Lung (tissue), 12 donors: Measurements from ENCODE around the gene AGER. TPM values are rescaled to one million over a fixed set of nuclear protein-coding genes. Genes with fewer than 3 reads are reported as not detected.

Source experiments
- ATAC-seq: fragments of 200-7000 bp; cut with Tn5 transposase; one replicate; pipeline ENCODE4 v1.9.1; 2020; ENCODE audit warnings: moderate number of reproducible peaks; ENCODE audit not compliant: insufficient read depth, low FRiP score
- DNase-seq, 3 donors: peaks; one replicate each; pipeline ENCODE4 v3.0.0-alpha.2; 2013 to 2017
- H3K27ac ChIP-seq, 2 donors: one replicate each; pipeline ENCODE4 v1.5.1; 2013; ENCODE audit warnings: mild to moderate bottlenecking in 2 of 2, moderate library complexity in 2 of 2, control low read depth in 1 of 2, inconsistent platforms in 1 of 2, low read depth in 1 of 2, low read length in 1 of 2
- H3K27me3 ChIP-seq, 3 donors: one replicate each; pipeline ENCODE4 v1.5.1; 2013; ENCODE audit warnings: low read length in 2 of 3; ENCODE audit not compliant: control insufficient read depth in 3 of 3, insufficient read depth in 3 of 3
- H3K36me3 ChIP-seq, 4 donors: one replicate each; pipeline ENCODE4 v1.5.1; 2013; ENCODE audit warnings: low read length in 4 of 4, mild to moderate bottlenecking in 1 of 4, moderate library complexity in 1 of 4; ENCODE audit not compliant: control insufficient read depth in 4 of 4, insufficient read depth in 4 of 4
- H3K4me1 ChIP-seq, 5 donors: one replicate each; pipeline ENCODE4 v1.5.1; 2013; ENCODE audit warnings: low read length in 5 of 5, mild to moderate bottlenecking in 2 of 5, moderate library complexity in 1 of 5; ENCODE audit not compliant: control insufficient read depth in 5 of 5, insufficient read depth in 5 of 5
- H3K4me3 ChIP-seq: one replicate; pipeline ENCODE4 v1.5.1; 2013; ENCODE audit warnings: mild to moderate bottlenecking, control low read depth, moderate library complexity
- H3K9ac ChIP-seq, 2 donors: one replicate each; pipeline ENCODE4 v1.5.1; 2013; ENCODE audit warnings: low read length in 2 of 2, control low read depth in 1 of 2; ENCODE audit not compliant: insufficient read depth in 1 of 2
- H3K9me3 ChIP-seq, 4 donors: one replicate each; pipeline ENCODE4 v1.5.1; 2013; ENCODE audit warnings: low read length in 3 of 4, mild to moderate bottlenecking in 1 of 4, moderate library complexity in 1 of 4; ENCODE audit not compliant: control insufficient read depth in 4 of 4, insufficient read depth in 3 of 4
- WGBS, 2 donors: extraction: QIAGEN DNeasy Blood & Tissue Kit; methylation state at CpG; one replicate each; pipeline ENCODE4 v1.1.7; 2013; 5-methylcytosine and 5-hydroxymethylcytosine counted together
- polyA plus RNA-seq, 2 donors: library from polyadenylated mRNA; stranded (reverse); fragments of 200-250 nt; gene quantifications; one replicate each; pipeline ENCODE4 v1.2.1, GENCODE V29; 2013
- total RNA-seq, 2 donors: library from RNA; depleted of rRNA in 1 of 2; stranded (reverse); fragments of >200 nt in 1 of 2; gene quantifications; one replicate each; pipeline ENCODE4 v1.2.1, GENCODE V29; 2014 to 2021
- TF ChIP-seq, protein P1 (sequence below): IDR thresholded peaks from 2 replicates; pipeline ENCODE4 v1.5.1; 2012; ENCODE audit warnings: mild to moderate bottlenecking; ENCODE audit errors: control extremely low read depth, extremely low read depth
- donor health status: control.
- donor health status: control.
- donor health status: Bipolar disorder and iron deficiency.
- donor health status: healthy.
- donor health status: DM: yes; HTN: yes; CAD: no.

AGER gene
- total and polyA plus RNA-seq, 4 donors, result 178 to 1,487 (median 347) TPM

DNA sequence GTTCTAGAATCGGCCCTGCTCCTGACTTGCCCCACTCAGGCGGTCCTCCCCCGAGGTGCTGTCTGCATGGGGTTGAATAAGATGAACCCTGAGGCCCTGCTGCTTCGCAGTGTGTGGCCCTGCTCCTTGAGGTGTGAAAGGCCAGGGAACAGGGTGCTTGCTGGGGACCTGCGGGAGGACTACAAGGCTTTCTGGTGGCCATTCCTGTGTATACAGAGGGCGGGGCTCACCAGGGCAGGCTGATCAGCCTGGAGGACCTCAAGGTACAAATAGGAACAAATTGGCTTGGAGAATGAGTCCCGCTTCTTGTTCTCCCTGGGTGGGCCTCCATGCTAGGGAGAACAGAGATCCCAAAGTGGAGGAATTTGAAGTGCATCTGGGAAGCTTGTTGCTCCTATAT is 34.1 kb upstream of the AGER start:
- Histone ChIP-seq H3K27ac (no peak overlapping the region), H3K36me3 (peaks cover 0 to 6% (median 0%) of the 10 kb centered on the region in 4 donors), H3K9me3 (no peaks in the 10 kb centered on the region), H3K4me1 (peaks cover 0 to 7% (median 0%) of the 10 kb centered on the region in 5 donors), H3K27me3 (no peaks in the 10 kb centered on the region), H3K9ac (no peak overlapping the region), H3K4me3 (no peak overlapping the region)
- no peak for DNase-seq
- ATAC-seq, result no peak
- 82 to 86% methylated on average over 7 of the region's 7 CpGs for WGBS, 2 donors
- TF ChIP-seq, protein P1, sequence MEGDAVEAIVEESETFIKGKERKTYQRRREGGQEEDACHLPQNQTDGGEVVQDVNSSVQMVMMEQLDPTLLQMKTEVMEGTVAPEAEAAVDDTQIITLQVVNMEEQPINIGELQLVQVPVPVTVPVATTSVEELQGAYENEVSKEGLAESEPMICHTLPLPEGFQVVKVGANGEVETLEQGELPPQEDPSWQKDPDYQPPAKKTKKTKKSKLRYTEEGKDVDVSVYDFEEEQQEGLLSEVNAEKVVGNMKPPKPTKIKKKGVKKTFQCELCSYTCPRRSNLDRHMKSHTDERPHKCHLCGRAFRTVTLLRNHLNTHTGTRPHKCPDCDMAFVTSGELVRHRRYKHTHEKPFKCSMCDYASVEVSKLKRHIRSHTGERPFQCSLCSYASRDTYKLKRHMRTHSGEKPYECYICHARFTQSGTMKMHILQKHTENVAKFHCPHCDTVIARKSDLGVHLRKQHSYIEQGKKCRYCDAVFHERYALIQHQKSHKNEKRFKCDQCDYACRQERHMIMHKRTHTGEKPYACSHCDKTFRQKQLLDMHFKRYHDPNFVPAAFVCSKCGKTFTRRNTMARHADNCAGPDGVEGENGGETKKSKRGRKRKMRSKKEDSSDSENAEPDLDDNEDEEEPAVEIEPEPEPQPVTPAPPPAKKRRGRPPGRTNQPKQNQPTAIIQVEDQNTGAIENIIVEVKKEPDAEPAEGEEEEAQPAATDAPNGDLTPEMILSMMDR, result no peak

DNA sequence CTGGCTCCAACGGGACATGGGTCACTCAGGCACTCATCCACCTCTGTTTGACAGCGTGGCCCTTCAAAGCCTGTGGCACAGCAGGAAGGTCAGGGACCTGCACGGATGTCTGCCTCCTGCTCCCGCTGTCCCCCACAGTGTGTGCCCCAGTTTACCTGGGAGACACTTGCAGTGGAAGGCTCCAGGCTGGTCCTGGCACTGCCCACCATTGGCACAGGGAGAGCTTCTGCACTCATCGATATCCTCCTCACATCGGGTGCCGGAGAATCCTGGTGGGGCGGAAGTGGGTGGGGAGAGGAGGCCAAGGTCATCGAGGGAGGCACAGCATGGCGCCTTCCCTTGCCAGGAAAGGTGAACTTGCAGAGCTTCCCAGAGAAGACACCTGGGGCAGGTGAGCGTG is 32.9 kb upstream of the AGER start:
- ATAC-seq (no peak), DNase-seq (no peak)
- 87 to 95% methylated on average over 11 of the region's 11 CpGs for WGBS, 2 donors

DNA sequence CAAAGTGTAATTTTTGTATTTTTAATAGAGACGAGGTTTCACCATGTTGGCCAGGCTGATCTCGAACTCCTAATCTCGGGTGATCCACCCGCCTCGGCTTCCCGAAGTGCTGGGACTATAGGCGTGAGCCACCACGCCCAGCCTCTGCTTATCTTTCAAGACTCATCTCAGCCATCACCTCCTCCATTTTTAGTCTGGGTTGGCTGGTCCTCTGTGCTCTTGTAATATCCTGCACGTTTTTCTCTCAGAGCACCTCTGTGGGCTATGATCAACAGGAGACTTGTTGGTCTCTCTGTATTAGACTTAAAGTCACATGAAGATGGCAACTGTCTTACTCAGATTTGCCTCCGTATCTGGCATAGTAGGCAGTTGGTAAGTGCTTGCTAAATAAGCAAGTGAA is 32.2 kb upstream of the AGER start:
- H3K4me3 ChIP-seq, result no peak overlapping the region
- 86 to 89% methylated on average over 10 of the region's 10 CpGs for WGBS, 2 donors
- DNase-seq, result no peak
- TF ChIP-seq, protein P1, result no peak
- no peak overlapping the region for H3K27ac ChIP-seq
- no peaks in the 10 kb centered on the region for H3K27me3 ChIP-seq
- peaks cover 0 to 2% (median 0%) of the 10 kb centered on the region in 5 donors for H3K4me1 ChIP-seq
- no peak overlapping the region for H3K9ac ChIP-seq
- ATAC-seq, result no peak
- H3K9me3 ChIP-seq, result no peaks in the 10 kb centered on the region
- H3K36me3 ChIP-seq, result peaks cover 0 to 4% (median 0%) of the 10 kb centered on the region in 4 donors

More for the DNA sequence above, 32.9 kb upstream of the AGER start:
- H3K36me3 ChIP-seq, result peaks cover 0 to 6% (median 0%) of the 10 kb centered on the region in 4 donors
- H3K27me3 ChIP-seq, result no peaks in the 10 kb centered on the region
- no peak overlapping the region for H3K27ac ChIP-seq
- no peak overlapping the region for H3K9ac ChIP-seq
- H3K4me3 ChIP-seq, result no peak overlapping the region
- H3K9me3 ChIP-seq, result no peaks in the 10 kb centered on the region
- H3K4me1 ChIP-seq, result peaks cover 0 to 4% (median 0%) of the 10 kb centered on the region in 5 donors
- TF ChIP-seq, protein P1, result no peak

DNA sequence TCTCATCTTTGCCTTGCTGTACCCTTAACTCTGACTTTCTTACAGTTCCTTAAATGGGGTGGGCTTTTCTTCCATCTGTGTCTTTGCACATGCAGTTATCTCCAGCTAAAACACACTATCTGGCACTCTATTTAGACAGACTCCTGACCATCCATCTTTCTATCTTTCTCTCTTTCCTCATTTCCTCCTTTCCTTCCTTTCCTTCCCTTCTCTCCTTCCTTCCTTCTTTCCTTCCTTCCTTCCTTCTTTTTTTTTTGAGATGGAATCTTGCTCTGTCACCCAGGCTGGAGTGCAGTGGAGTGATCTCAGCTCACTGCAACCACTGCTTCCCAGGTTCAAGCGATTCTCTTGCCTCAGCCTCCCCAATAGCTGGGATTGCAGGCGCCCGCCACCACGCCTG is 31.6 kb upstream of the AGER start:
- 96 to 97% methylated on average over 4 of the region's 4 CpGs for WGBS, 2 donors
- no peak overlapping the region for H3K27ac ChIP-seq
- peaks cover 0 to 2% (median 0%) of the 10 kb centered on the region in 4 donors for H3K36me3 ChIP-seq
- no peak overlapping the region for H3K4me3 ChIP-seq
- TF ChIP-seq, protein P1, result no peak
- DNase-seq (no peak), ATAC-seq (no peak)
- no peak overlapping the region for H3K9ac ChIP-seq
- no peaks in the 10 kb centered on the region for H3K27me3 ChIP-seq
- H3K9me3 ChIP-seq, result no peaks in the 10 kb centered on the region
- H3K4me1 ChIP-seq, result no peaks in the 10 kb centered on the region
